ENCODE results near the gene GDPGP1. TPM values are rescaled to one million over a fixed set of nuclear protein-coding genes. Genes with fewer than 3 reads are reported as not detected.

GDPGP1 gene
- total and polyA plus RNA-seq, 9 of the 15 experiments (the other 6 are each of a cell fraction or from before 2014, with no cell fraction given) = 0.78 to 6.1 (median 2.8) TPM

- TF ChIP-seq, protein P1, sequence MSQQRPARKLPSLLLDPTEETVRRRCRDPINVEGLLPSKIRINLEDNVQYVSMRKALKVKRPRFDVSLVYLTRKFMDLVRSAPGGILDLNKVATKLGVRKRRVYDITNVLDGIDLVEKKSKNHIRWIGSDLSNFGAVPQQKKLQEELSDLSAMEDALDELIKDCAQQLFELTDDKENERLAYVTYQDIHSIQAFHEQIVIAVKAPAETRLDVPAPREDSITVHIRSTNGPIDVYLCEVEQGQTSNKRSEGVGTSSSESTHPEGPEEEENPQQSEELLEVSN (IDR thresholded peaks at IDR 0.05; ENCODE audit: borderline replicate concordance in 1 of 2, extremely low read depth in 1 of 2, insufficient read depth in 1 of 2, insufficient read length in 1 of 2, low read depth in 1 of 2, low read length in 1 of 2, poor library complexity in 1 of 2, severe bottlenecking in 1 of 2) = no peak
- TF ChIP-seq GTF2B (IDR thresholded peaks at IDR 0.05; ENCODE audit: extremely low read depth, insufficient read length) (no peak), GATAD2B (IDR thresholded peaks at IDR 0.05; ENCODE audit: borderline replicate concordance) (no peak)
These were observed 10.1 kb downstream of the GDPGP1 start (continued) for GRCh38 chr15:90243943-90244639.

DNA sequence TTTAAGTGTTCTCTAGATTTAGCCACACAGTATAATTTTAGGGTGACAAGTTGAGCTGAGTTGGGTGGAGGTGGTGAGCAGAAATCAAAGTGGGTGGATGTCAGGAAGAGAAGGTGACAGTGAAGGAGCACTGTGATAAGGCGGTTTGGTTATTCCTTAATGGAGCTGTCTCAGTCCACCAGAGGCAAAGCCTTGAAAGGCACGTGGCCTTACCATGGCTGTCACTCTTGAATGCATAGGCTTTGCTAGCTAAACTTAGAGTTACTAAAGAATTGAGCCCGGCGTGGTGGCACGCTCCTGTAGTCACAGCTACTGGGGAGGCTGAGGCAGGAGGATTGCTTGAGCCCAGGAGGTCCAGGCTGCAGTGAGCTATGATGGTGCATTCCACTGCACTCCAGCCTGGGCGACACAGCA lies 14.8 kb downstream of the GDPGP1 start:
- Histone ChIP-seq H3K4me1 (replicated peaks in 1 of 2; ENCODE audit: control insufficient read depth in 2 of 2, insufficient read depth in 2 of 2, low read length in 2 of 2) (peaks cover 10 to 18% of the 10 kb centered on the region in 2 experiments; a peak in 4 of 5 replicates), H3K36me3 (ENCODE audit: control insufficient read depth, insufficient read depth, low read length) (no peaks in the 10 kb centered on the region), H3K4me3 (no peak overlapping the region), H3K27me3 (ENCODE audit: control insufficient read depth in 2 of 2, insufficient read depth in 2 of 2, low read length in 2 of 2) (no peaks in the 10 kb centered on the region), H4K20me1 (replicated peaks; ENCODE audit: control insufficient read depth, insufficient read depth, low read length) (no peaks in the 10 kb centered on the region), H3K9me3 (replicated peaks; ENCODE audit: control insufficient read depth, insufficient read depth, low read depth, low read length) (no peaks in the 10 kb centered on the region), H3K9ac (ENCODE audit: insufficient read depth in 1 of 2, low read depth in 2 of 2, low read length in 2 of 2) (peak overlapping the region in 1 of 2 experiments; percentile 68; a peak in 1 of 4 replicates), H3K9me1 (ENCODE audit: control insufficient read depth, insufficient read depth, low read length) (no peaks in the 10 kb centered on the region), H3K79me2 (ENCODE audit: control insufficient read depth, insufficient read depth, low read length) (no peaks in the 10 kb centered on the region), H3K4me2 (ENCODE audit: insufficient read depth, low read length) (peak overlapping the region; percentile 80; the same call in 1 of the 2 replicates), H3K27ac (ENCODE audit: extremely low read depth, low read depth, low read length) (no peak overlapping the region; the same call in 2 of the 3 replicates), H2AFZ (ENCODE audit: low read depth, low read length) (peak overlapping the region; percentile 82)
- ATAC-seq = peak; percentile 17
- WGBS (ENCODE audit: insufficient coverage, low coverage, missing lambda C conversion rate) = 51% methylated on average over 6 of the region's 6 CpGs
- intact Hi-C loops (cut with micrococcal nuclease) = no loop called here
- CTCF ChIA-PET (ENCODE audit: low intra/inter-chr PET ratio) = no interaction called here
- FAIRE-seq = no peak
- in situ Hi-C loops (cut with MboI) = no loop called here
- no TSS peak for BruUV-seq (replicated peaks)
- POLR2A ChIA-PET = interaction anchor here (0.7 to 2.8 kb wide), 8 partner anchors 8 to 149 kb away, joined by 3 to 16 read pairs (median 4); partner anchors contain the start of genes CIB1, GDPGP1 and NGRN
- peak in 1 of 4 experiments; percentile 55 for DNase-seq (ENCODE audit: extremely low read depth in 1 of 4, low spot score in 3 of 4)
- TF ChIP-seq HDAC3 (IDR thresholded peaks at IDR 0.05; ENCODE audit: borderline replicate concordance, partially characterized antibody) = no peak
- TF ChIP-seq TEAD1 (CRISPR knock-in tag; IDR thresholded peaks at IDR 0.05) = no peak
- TF ChIP-seq KLF16 (IDR thresholded peaks at IDR 0.05) = no peak
- TF ChIP-seq SMAD1 (IDR thresholded peaks at IDR 0.05; ENCODE audit: low read depth, low read length, partially characterized antibody) = no peak
- no peak for TF ChIP-seq CGGBP1 (CRISPR knock-in tag; IDR thresholded peaks at IDR 0.05)
- TF ChIP-seq TRIM24 (IDR thresholded peaks at IDR 0.05) = no peak
- no peak for TF ChIP-seq EHMT2 (IDR thresholded peaks at IDR 0.05)
- TF ChIP-seq, protein P2, sequence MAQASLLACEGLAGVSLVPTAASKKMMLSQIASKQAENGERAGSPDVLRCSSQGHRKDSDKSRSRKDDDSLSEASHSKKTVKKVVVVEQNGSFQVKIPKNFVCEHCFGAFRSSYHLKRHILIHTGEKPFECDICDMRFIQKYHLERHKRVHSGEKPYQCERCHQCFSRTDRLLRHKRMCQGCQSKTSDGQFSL (CRISPR knock-in tag; IDR thresholded peaks at IDR 0.05) = no peak
- TF ChIP-seq, protein P2 (tag; IDR thresholded peaks at IDR 0.05) = no peak
- no peak for TF ChIP-seq RFX7 (CRISPR knock-in tag; IDR thresholded peaks at IDR 0.05)
- TF ChIP-seq, protein P3, sequence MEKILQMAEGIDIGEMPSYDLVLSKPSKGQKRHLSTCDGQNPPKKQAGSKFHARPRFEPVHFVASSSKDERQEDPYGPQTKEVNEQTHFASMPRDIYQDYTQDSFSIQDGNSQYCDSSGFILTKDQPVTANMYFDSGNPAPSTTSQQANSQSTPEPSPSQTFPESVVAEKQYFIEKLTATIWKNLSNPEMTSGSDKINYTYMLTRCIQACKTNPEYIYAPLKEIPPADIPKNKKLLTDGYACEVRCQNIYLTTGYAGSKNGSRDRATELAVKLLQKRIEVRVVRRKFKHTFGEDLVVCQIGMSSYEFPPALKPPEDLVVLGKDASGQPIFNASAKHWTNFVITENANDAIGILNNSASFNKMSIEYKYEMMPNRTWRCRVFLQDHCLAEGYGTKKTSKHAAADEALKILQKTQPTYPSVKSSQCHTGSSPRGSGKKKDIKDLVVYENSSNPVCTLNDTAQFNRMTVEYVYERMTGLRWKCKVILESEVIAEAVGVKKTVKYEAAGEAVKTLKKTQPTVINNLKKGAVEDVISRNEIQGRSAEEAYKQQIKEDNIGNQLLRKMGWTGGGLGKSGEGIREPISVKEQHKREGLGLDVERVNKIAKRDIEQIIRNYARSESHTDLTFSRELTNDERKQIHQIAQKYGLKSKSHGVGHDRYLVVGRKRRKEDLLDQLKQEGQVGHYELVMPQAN (IDR thresholded peaks at IDR 0.05; ENCODE audit: borderline replicate concordance) = no peak
- TF ChIP-seq STAG1 (CRISPR knock-in tag; IDR thresholded peaks at IDR 0.05; ENCODE audit: borderline replicate concordance) = no peak

All from K562 (cell line).